CD4-positive, alpha-beta T cell treated with Interferon gamma for 1 hour (primary cell): Measurements from ENCODE around the gene TRIM63.

ENCODE experiments used
- DNase-seq: peaks from one replicate; pipeline ENCODE4 v3.0.0-alpha.2; 2020

The TRIM63 gene

DNA sequence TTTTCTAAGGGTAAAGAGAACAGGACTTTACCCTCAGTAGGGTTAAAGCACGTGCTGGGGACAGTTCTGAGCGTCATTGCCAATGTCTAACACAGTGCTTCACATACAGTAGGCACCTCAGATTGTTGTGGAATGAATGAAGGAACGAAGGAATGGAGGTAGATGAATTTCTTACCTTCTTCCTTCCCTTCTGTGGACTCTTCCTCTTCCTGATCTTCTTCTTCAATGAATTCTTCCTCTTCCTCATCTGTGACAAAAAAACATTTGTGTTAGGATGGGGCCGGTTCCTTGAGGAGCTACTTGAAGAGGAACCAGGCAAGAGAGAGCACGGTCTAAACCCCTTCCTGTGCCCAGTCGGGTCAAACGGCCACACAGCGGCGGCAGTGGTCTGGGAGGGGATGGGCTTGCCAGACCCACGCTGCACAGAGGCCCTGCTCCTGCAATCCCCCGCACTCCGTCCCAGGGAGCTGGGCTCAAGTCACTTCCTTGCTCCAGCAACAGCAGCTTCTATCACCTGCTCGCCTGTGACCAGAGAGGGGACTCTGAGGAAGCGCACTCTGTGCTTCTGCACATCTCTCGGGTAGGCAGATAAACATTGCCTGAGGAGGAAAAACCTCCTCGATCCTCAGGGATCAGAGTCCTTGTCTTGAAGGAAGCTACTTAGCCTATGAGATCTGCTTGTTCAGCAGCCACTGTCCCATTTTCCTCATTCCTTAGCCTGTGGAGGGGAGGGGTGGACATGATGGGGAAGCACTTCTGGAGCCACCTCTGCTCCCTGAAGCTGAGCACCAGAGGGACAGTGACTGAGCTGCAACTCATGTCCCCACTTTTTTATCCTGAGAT is 13.5 kb downstream of the TRIM63 start:
- no peak for DNase-seq

GRCh38 chr1:26050248-26050640 is 17.2 kb downstream of the TRIM63 start:
- no peak for DNase-seq

GRCh38 chr1:26049531-26050247 is 17.7 kb downstream of the TRIM63 start:
- DNase-seq = no peak

DNA sequence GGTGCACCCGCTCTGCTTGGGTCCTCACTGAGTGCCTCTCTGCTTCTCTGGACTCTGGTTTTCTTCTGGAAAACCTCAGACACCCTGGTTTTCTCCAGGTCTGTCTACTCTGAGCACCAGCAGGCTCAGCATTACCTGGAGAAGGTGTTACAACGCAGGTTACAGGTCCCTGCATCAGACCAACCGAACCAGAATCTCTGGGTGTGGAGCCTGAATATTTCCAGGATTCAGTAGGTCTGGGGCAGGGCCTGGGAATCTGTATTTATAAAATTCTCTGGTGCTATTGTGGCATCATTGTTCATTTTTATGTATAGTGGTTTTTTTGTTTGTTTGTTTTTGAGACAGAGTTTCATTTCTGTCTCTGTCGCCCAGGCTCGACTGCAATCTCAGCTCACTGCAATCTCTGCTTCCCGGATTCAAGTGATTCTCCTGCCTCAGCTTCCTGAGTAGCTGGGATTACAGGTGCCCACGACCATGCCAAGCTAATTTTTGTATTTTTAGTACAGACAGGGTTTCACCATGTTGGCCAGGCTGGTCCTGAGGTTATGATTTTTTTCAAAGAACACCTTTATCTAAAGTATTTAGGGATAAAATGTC is 20.1 kb downstream of the TRIM63 start:
- DNase-seq = no peak

- no peak for DNase-seq
Observed at GRCh38 chr1:26046246-26047095, 21.0 kb downstream of the TRIM63 start.

DNA sequence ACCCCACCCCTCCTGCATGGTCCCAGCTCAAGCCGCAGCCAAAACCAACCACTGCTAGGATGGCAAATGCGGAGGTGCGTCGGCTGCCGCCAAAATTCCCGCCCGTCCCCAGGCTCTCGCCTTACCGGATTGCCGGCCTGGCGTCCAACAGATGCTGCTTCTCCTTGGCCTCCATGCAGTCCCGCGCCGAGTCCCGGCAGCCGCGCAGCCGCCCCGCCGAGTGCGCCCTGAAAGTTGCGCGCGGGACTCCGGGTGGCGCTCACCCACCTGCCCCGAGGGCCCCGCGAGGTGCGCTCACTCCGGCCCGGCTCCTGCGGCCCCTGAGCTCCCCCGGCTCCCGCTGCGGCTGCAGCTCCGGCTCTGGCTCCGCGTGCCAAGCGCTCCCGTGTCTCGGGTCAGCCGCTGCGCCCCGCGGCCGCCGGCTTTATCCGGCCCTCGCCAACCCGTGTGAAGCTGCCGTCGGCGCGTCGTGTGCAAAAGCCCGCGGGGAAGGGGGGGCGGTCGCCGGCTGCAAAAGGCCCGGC is 21.6 kb downstream of the TRIM63 start, which contains the start of gene SLC30A2:
Gene SLC30A2, minus strand, starts transcription at position 397 of the 524 bp plus-strand sequence. Its CDS starts 222 bp downstream, at position 175.
- DNase-seq = no peak

DNA sequence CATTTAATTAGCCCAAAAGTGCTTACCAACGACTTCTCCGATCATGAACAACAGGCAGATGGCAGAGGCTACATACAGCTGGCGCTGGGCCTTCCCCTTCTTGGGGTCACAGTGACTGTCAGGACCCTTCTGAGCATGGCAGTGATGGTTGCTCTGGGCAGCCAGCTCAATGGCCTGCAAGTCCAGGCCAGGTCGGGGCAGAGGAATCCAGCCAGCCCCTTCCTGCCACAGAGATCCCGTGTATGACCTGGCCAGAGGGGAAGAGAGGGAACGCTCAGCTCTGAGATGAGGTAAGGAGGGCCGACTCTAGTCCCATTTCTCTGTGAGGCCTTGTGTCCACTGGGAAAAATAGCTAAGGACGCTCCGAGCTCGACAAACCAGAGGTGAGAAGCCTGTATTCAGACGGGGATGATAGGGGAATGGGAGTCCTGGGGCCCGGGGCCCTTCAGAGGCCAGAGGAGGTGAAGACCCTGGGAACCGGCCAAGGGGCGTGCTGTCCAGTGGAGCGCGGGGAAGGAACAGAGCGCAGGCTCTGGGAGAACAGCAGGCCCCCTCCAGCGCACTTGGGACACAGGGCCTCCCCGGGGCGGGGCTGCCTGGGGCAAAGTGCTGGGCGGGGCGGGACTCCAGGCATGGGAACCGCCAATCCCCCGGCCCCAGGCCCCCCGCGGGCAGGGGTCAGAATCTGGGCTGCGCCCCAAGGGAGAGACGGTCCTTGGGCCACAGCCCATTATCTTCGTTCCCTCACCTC is 22.3 kb downstream of the TRIM63 start:
- DNase-seq = no peak

GRCh38 chr1:26044414-26044813 is 23.0 kb downstream of the TRIM63 start:
- DNase-seq = no peak

DNA sequence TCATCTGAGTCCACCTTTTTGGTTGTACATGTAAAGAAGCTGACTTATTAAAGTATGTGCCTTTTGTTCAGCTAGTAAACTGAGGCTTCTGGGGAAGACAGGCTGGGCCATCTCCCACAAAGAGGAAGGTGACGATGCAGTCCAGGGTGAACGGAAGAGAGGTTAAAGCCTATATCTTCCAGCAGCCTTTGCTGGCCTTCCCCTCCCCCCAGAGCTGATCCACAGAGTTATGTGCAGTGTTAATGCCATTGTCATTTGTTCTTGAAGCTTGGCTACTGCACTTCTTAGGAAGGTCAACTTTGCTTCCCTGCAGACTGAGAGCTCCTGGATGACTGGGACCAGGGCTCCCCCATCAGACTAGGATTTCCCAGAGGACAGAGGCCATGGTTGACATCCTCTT is 23.7 kb downstream of the TRIM63 start:
- DNase-seq = no peak

DNA sequence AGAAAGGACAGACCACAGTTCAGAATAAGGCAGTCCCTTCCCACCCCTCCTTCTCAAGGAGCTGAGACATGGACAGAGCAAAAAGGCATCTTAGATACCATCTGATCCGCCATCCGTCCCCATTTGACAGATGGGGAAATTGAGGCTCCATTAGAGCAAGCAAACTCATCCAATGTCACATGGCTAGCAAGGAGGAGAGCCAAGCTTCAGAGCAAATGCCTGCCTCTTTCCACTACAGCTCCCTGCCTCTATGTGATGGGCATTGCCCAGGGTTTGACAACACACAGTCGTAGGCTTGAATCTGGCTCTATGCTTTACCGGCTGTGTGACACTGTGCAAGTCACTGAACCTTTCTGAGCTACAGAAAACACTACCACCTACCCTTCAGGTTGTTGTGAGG is 25.5 kb downstream of the TRIM63 start:
- DNase-seq = no peak

GRCh38 chr1:26041401-26041800 is 26.0 kb downstream of the TRIM63 start:
- no peak for DNase-seq

- DNase-seq = no peak
Observed at GRCh38 chr1:26038904-26039303, 28.5 kb downstream of the TRIM63 start.

DNA sequence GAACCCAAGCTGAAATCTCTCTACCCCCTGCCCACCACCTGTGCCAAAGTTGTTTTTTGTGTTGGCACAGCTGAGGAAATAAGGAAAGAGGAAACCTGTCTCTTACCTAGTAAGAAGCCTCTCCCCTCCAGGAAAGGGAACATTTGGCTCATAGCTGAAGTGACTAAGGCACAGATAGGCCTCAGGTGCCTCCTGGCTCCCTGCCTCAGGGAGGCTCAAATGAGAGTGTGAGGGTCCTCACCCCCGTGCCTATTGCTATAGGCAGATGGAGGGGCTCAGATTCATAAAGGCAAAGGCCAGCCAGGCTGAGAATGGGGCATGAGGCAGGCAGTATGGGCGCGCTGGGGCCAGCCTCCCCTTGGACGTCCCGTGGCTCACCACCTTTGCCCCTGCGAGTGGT is 29.0 kb downstream of the TRIM63 start:
- DNase-seq = no peak

DNA sequence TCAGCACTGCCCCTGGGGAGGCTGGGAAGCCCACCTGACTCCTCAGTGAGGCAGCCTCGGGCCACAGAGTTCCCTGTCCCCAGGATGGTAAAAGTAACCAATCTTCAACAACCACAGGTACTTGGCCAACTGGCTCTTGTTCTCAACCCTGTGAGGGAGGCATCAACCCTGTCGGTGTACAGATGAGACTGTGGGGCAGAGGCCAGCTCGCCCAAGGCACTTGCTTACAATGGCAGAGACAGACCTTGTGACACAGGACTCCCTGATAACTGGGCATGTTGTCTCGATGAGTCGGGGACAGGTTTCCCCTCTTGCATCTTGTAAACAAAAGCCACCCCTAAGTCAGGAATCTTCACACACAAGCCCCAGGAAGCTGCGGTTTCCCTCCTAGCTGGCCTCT is 29.5 kb downstream of the TRIM63 start:
- DNase-seq = no peak

DNA sequence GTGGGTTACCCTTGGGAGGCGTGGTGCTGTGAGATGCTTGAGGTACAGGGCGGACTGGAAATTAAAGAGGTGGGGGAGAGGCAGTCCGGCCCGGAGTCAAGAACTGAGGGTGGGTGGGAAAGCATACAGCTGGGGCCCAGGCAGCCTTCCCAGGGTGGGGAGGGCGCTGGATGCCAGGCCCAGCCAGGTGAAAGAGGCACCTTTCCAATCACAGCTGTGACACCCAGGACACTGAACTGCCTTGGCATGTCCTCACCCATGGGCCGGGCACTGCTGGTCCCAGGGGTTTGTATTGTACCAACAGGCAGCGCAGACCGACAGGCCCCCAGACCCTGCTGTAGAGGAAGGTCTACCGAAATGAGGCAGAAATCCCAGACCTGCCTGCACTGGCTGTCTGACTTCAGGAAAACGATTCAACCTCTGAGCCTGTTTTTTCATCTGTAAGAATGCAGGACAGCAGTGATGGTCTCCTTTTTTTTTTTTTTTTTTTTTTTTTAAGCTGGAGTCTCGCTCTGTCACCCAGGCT is 30.6 kb downstream of the TRIM63 start:
- no peak for DNase-seq

- peak; percentile 60 for DNase-seq
Observed at GRCh38 chr1:26035959-26036755, 31.3 kb downstream of the TRIM63 start.

DNA sequence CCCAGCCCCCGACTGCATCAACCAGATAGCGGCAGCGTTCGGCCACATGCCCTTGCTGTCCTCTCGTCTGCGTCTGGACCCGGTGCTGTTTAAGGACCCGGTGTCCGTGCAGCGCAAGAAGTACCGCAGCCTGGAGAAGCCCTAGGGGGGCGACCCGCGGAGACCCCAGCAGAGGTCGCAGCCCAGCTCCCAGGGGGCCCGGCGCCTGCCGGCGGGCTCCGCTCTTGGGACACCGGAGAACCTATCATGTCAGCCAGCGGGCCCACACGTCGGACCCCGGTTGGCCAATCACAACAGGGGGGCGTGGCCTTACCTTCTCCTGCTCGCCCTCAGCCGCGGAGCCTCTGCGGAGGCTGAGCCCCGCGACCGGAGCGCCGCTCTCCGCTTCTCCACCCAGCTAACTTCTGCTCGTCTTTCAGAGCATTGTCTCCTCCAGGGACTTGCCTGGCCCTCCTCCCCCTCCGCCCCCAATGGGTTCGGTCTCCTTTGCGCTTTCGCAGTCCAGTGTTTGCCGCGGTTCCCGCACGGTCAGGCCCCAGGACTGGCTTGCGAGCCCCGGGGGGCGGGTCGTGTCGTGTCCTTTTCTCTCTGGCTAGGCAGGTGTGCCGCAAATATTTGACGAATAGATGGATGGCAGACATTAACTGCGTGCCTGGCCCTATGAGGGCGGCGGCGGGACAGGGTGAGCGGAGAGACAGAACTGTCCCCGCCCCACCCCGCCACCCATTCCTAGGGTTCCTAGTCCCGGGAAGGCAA is 32.0 kb downstream of the TRIM63 start:
- peak; percentile 93 for DNase-seq

GRCh38 chr1:26034504-26035202 is 32.8 kb downstream of the TRIM63 start:
- no peak for DNase-seq

- DNase-seq = no peak
Observed at GRCh38 chr1:26032656-26033357, 34.6 kb downstream of the TRIM63 start.
